D721Med (cell line): ENCODE results near the gene LIMS2.

Experiments
- DNase-seq: peaks from one replicate; pipeline ENCODE4 v3.0.0; 2011; ENCODE audit warnings: low spot score; ENCODE audit not compliant: insufficient read length
- FAIRE-seq: peaks from 2 replicates; lab custom pipeline; 2011; peaks lifted over from hg19 to GRCh38; lab: Jason Lieb, UNC
- CTCF ChIP-seq: IDR thresholded peaks from 2 replicates; pipeline ENCODE4 v1.5.1; 2012; ENCODE audit warnings: mild to moderate bottlenecking, control low read depth; ENCODE audit not compliant: insufficient read depth; ENCODE audit errors: missing control alignments

The LIMS2 gene

GRCh38 chr2:127662937-127663565 lies 12.3 kb downstream of the LIMS2 start:
- FAIRE-seq: no peak
- TF ChIP-seq CTCF: no peak
- DNase-seq: no peak

- no peak for TF ChIP-seq CTCF
- FAIRE-seq (no peak), DNase-seq (no peak)
Measured at GRCh38 chr2:127661949-127662510, 13.3 kb downstream of the LIMS2 start.

- TF ChIP-seq CTCF: no peak
- FAIRE-seq (no peak), DNase-seq (no peak)
Measured at GRCh38 chr2:127661072-127661649, 14.2 kb downstream of the LIMS2 start.

- no peak for DNase-seq
- TF ChIP-seq CTCF: no peak
- no peak for FAIRE-seq
Measured at GRCh38 chr2:127660291-127660578, 15.1 kb downstream of the LIMS2 start.

- no peak for TF ChIP-seq CTCF
- FAIRE-seq: no peak
- DNase-seq: no peak
Measured at GRCh38 chr2:127659408-127660290, 15.7 kb downstream of the LIMS2 start.

GRCh38 chr2:127658641-127659407 lies 16.5 kb downstream of the LIMS2 start:
- FAIRE-seq (no peak), DNase-seq (no peak)
- no peak for TF ChIP-seq CTCF
